ENCODE results near the gene SLC30A7.

SLC30A7 gene

GRCh38 chr1:101006553-101006952, 110.7 kb downstream of the SLC30A7 start:
- Histone ChIP-seq H3K4me3 (ENCODE audit: low read depth in 1 of 2, low read length in 2 of 2) (no peak overlapping the region), H3K27me3 (ENCODE audit: low read depth, low read length) (no peaks in the 10 kb centered on the region), H3K9me3 (ENCODE audit: control insufficient read depth in 1 of 2, low read length in 2 of 2) (no peaks in the 10 kb centered on the region), H3K27ac (ENCODE audit: low read length) (no peak overlapping the region), H3K4me1 (ENCODE audit: control insufficient read depth in 1 of 2, insufficient read depth in 2 of 2, low read length in 2 of 2) (no peaks in the 10 kb centered on the region), H3K36me3 (ENCODE audit: control insufficient read depth in 1 of 2, insufficient read depth in 2 of 2, low read length in 2 of 2) (peaks cover 0 to 11% of the 10 kb centered on the region in 2 donors)

- Histone ChIP-seq H3K27me3 (ENCODE audit: low read depth, low read length) (no peaks in the 10 kb centered on the region), H3K27ac (ENCODE audit: low read length) (no peak overlapping the region), H3K4me1 (ENCODE audit: control insufficient read depth in 1 of 2, insufficient read depth in 2 of 2, low read length in 2 of 2) (no peaks in the 10 kb centered on the region), H3K4me3 (ENCODE audit: low read depth in 1 of 2, low read length in 2 of 2) (no peak overlapping the region), H3K9me3 (ENCODE audit: control insufficient read depth in 1 of 2, low read length in 2 of 2) (no peaks in the 10 kb centered on the region), H3K36me3 (ENCODE audit: control insufficient read depth in 1 of 2, insufficient read depth in 2 of 2, low read length in 2 of 2) (peaks cover 9 to 11% of the 10 kb centered on the region in 2 donors)
These were observed 112.4 kb downstream of the SLC30A7 start for GRCh38 chr1:101008229-101008834.

- Histone ChIP-seq H3K4me1 (ENCODE audit: control insufficient read depth in 1 of 2, insufficient read depth in 2 of 2, low read length in 2 of 2) (no peaks in the 10 kb centered on the region), H3K36me3 (ENCODE audit: control insufficient read depth in 1 of 2, insufficient read depth in 2 of 2, low read length in 2 of 2) (peaks cover 8 to 9% of the 10 kb centered on the region in 2 donors), H3K4me3 (ENCODE audit: low read depth in 1 of 2, low read length in 2 of 2) (no peak overlapping the region), H3K27ac (ENCODE audit: low read length) (no peak overlapping the region), H3K9me3 (ENCODE audit: control insufficient read depth in 1 of 2, low read length in 2 of 2) (no peaks in the 10 kb centered on the region), H3K27me3 (ENCODE audit: low read depth, low read length) (no peaks in the 10 kb centered on the region)
These were observed 117.9 kb downstream of the SLC30A7 start for GRCh38 chr1:101013776-101014175.

GRCh38 chr1:101017448-101017847, 121.6 kb downstream of the SLC30A7 start:
- Histone ChIP-seq H3K36me3 (ENCODE audit: control insufficient read depth in 1 of 2, insufficient read depth in 2 of 2, low read length in 2 of 2) (peaks cover 9 to 12% of the 10 kb centered on the region in 2 donors), H3K27me3 (ENCODE audit: low read depth, low read length) (no peaks in the 10 kb centered on the region), H3K4me3 (ENCODE audit: low read depth in 1 of 2, low read length in 2 of 2) (no peak overlapping the region), H3K27ac (ENCODE audit: low read length) (no peak overlapping the region), H3K4me1 (ENCODE audit: control insufficient read depth in 1 of 2, insufficient read depth in 2 of 2, low read length in 2 of 2) (no peaks in the 10 kb centered on the region), H3K9me3 (ENCODE audit: control insufficient read depth in 1 of 2, low read length in 2 of 2) (no peaks in the 10 kb centered on the region)

- Histone ChIP-seq H3K4me1 (ENCODE audit: control insufficient read depth in 1 of 2, insufficient read depth in 2 of 2, low read length in 2 of 2) (peaks cover 3 to 6% of the 10 kb centered on the region in 2 donors), H3K27ac (ENCODE audit: low read length) (no peak overlapping the region), H3K27me3 (ENCODE audit: low read depth, low read length) (no peaks in the 10 kb centered on the region), H3K36me3 (ENCODE audit: control insufficient read depth in 1 of 2, insufficient read depth in 2 of 2, low read length in 2 of 2) (peaks cover 4 to 12% of the 10 kb centered on the region in 2 donors), H3K4me3 (ENCODE audit: low read depth in 1 of 2, low read length in 2 of 2) (no peak overlapping the region), H3K9me3 (ENCODE audit: control insufficient read depth in 1 of 2, low read length in 2 of 2) (no peaks in the 10 kb centered on the region)
These were observed 126.4 kb downstream of the SLC30A7 start for GRCh38 chr1:101022294-101022693.

GRCh38 chr1:101025283-101025656, 129.4 kb downstream of the SLC30A7 start:
- Histone ChIP-seq H3K4me3 (ENCODE audit: low read depth in 1 of 2, low read length in 2 of 2) (peak overlapping the region; percentile 70 to 88), H3K4me1 (ENCODE audit: control insufficient read depth in 1 of 2, insufficient read depth in 2 of 2, low read length in 2 of 2) (peaks cover 3 to 6% of the 10 kb centered on the region in 2 donors), H3K27ac (ENCODE audit: low read length) (peak overlapping the region; percentile 86), H3K36me3 (ENCODE audit: control insufficient read depth in 1 of 2, insufficient read depth in 2 of 2, low read length in 2 of 2) (peaks cover 4 to 11% of the 10 kb centered on the region in 2 donors), H3K27me3 (ENCODE audit: low read depth, low read length) (no peaks in the 10 kb centered on the region), H3K9me3 (ENCODE audit: control insufficient read depth in 1 of 2, low read length in 2 of 2) (no peaks in the 10 kb centered on the region)

GRCh38 chr1:101025657-101026429, 130.0 kb downstream of the SLC30A7 start, which contains the start of gene DPH5:
DPH5 (minus strand) TSS chr1:101025784; CDS start chr1:101025443, 341 bp downstream.
- H3K4me1 ChIP-seq (ENCODE audit: control insufficient read depth in 1 of 2, insufficient read depth in 2 of 2, low read length in 2 of 2) = peaks cover 3 to 6% of the 10 kb centered on the region in 2 donors

GRCh38 chr1:101026430-101026788, 130.5 kb downstream of the SLC30A7 start:
- Histone ChIP-seq H3K27ac (ENCODE audit: low read length) (peak overlapping the region; percentile 86), H3K36me3 (ENCODE audit: control insufficient read depth in 1 of 2, insufficient read depth in 2 of 2, low read length in 2 of 2) (peaks cover 0 to 3% of the 10 kb centered on the region in 2 donors), H3K27me3 (ENCODE audit: low read depth, low read length) (no peaks in the 10 kb centered on the region), H3K9me3 (ENCODE audit: control insufficient read depth in 1 of 2, low read length in 2 of 2) (no peaks in the 10 kb centered on the region), H3K4me1 (ENCODE audit: control insufficient read depth in 1 of 2, insufficient read depth in 2 of 2, low read length in 2 of 2) (peaks cover 3 to 6% of the 10 kb centered on the region in 2 donors), H3K4me3 (ENCODE audit: low read depth in 1 of 2, low read length in 2 of 2) (peak overlapping the region; percentile 70 to 88)

More at GRCh38 chr1:101025657-101026429, 130.0 kb downstream of the SLC30A7 start, which contains the start of gene DPH5:
- no peaks in the 10 kb centered on the region for H3K9me3 ChIP-seq (ENCODE audit: control insufficient read depth in 1 of 2, low read length in 2 of 2)
- no peaks in the 10 kb centered on the region for H3K27me3 ChIP-seq (ENCODE audit: low read depth, low read length)
- peak within 1 kb of the TSS; percentile 86 for H3K27ac ChIP-seq (ENCODE audit: low read length)
- H3K36me3 ChIP-seq (ENCODE audit: control insufficient read depth in 1 of 2, insufficient read depth in 2 of 2, low read length in 2 of 2) = peaks cover 4 to 6% of the 10 kb centered on the region in 2 donors
- H3K4me3 ChIP-seq (ENCODE audit: low read depth in 1 of 2, low read length in 2 of 2) = peak within 1 kb of the TSS; percentile 70 to 88

GRCh38 chr1:101027194-101027772, 131.4 kb downstream of the SLC30A7 start:
- Histone ChIP-seq H3K9me3 (ENCODE audit: control insufficient read depth in 1 of 2, low read length in 2 of 2) (no peaks in the 10 kb centered on the region), H3K27ac (ENCODE audit: low read length) (no peak overlapping the region), H3K4me1 (ENCODE audit: control insufficient read depth in 1 of 2, insufficient read depth in 2 of 2, low read length in 2 of 2) (peaks cover 3 to 6% of the 10 kb centered on the region in 2 donors), H3K27me3 (ENCODE audit: low read depth, low read length) (no peaks in the 10 kb centered on the region), H3K36me3 (ENCODE audit: control insufficient read depth in 1 of 2, insufficient read depth in 2 of 2, low read length in 2 of 2) (peaks cover 0 to 3% of the 10 kb centered on the region in 2 donors), H3K4me3 (ENCODE audit: low read depth in 1 of 2, low read length in 2 of 2) (no peak overlapping the region)

GRCh38 chr1:101028466-101028865, 132.6 kb downstream of the SLC30A7 start:
- no peak overlapping the region for H3K27ac ChIP-seq (ENCODE audit: low read length)
- no peak overlapping the region for H3K4me3 ChIP-seq (ENCODE audit: low read depth in 1 of 2, low read length in 2 of 2)
- H3K27me3 ChIP-seq (ENCODE audit: low read depth, low read length) = no peaks in the 10 kb centered on the region
- peaks cover 3 to 6% of the 10 kb centered on the region in 2 donors for H3K4me1 ChIP-seq (ENCODE audit: control insufficient read depth in 1 of 2, insufficient read depth in 2 of 2, low read length in 2 of 2)
- peaks cover 0 to 3% of the 10 kb centered on the region in 2 donors for H3K36me3 ChIP-seq (ENCODE audit: control insufficient read depth in 1 of 2, insufficient read depth in 2 of 2, low read length in 2 of 2)
- H3K9me3 ChIP-seq (ENCODE audit: control insufficient read depth in 1 of 2, low read length in 2 of 2) = no peaks in the 10 kb centered on the region

GRCh38 chr1:101029184-101029583, 133.3 kb downstream of the SLC30A7 start:
- Histone ChIP-seq H3K4me1 (ENCODE audit: control insufficient read depth in 1 of 2, insufficient read depth in 2 of 2, low read length in 2 of 2) (peaks cover 3 to 6% of the 10 kb centered on the region in 2 donors), H3K9me3 (ENCODE audit: control insufficient read depth in 1 of 2, low read length in 2 of 2) (no peaks in the 10 kb centered on the region), H3K27me3 (ENCODE audit: low read depth, low read length) (no peaks in the 10 kb centered on the region), H3K27ac (ENCODE audit: low read length) (no peak overlapping the region), H3K36me3 (ENCODE audit: control insufficient read depth in 1 of 2, insufficient read depth in 2 of 2, low read length in 2 of 2) (peaks cover 0 to 3% of the 10 kb centered on the region in 2 donors), H3K4me3 (ENCODE audit: low read depth in 1 of 2, low read length in 2 of 2) (no peak overlapping the region)

Measured in muscle layer of duodenum (tissue), 2 donors.